Keratinocyte (primary cell): ENCODE measurements around the gene MISP. TPM values are rescaled to one million over a fixed set of nuclear protein-coding genes. Genes with fewer than 3 reads are reported as not detected.

Experiments used
- DNase-seq: peaks from one replicate; pipeline ENCODE4 v3.0.0-alpha.2; 2011; ENCODE audit warnings: low read depth, missing footprints, low spot score
- FAIRE-seq: peaks from 2 replicates; lab custom pipeline; 2011; peaks lifted over from hg19 to GRCh38; lab: Jason Lieb, UNC
- H2AFZ ChIP-seq: 2 replicates; pipeline ENCODE4 v1.6.0; 2012; ENCODE audit warnings: low read length, control low read depth, inconsistent platforms; ENCODE audit not compliant: control insufficient read depth
- H3K27ac ChIP-seq: 2 replicates; pipeline ENCODE4 v1.5.1; 2011; ENCODE audit warnings: low read length; ENCODE audit not compliant: control insufficient read depth, insufficient read depth
- H3K27me3 ChIP-seq: 3 replicates; pipeline ENCODE4 v1.6.0; 2011; ENCODE audit warnings: low read length; ENCODE audit not compliant: control insufficient read depth, insufficient read depth; ENCODE audit errors: extremely low read depth
- H3K36me3 ChIP-seq, 2 experiments: 2 replicates in 1 of 2; 3 replicates in 1 of 2; pipeline ENCODE4 v1.5.1; 2011; ENCODE audit warnings: low read length in 2 of 2, mild to moderate bottlenecking in 1 of 2; ENCODE audit not compliant: control insufficient read depth in 2 of 2, insufficient read depth in 2 of 2; ENCODE audit errors: extremely low read depth in 1 of 2
- H3K4me1 ChIP-seq: 3 replicates; pipeline ENCODE4 v1.5.1; 2011; ENCODE audit warnings: low read length; ENCODE audit not compliant: control insufficient read depth, insufficient read depth; ENCODE audit errors: extremely low read depth
- H3K4me2 ChIP-seq: 3 replicates; pipeline ENCODE4 v1.6.0; 2011; ENCODE audit warnings: low read depth, low read length; ENCODE audit not compliant: control insufficient read depth, insufficient read depth; ENCODE audit errors: extremely low read depth
- H3K4me3 ChIP-seq, 3 experiments: fragments of 200-600 bp in 1 of 3; sonication (generic) in 1 of 3; 2 replicates in 2 of 3; 3 replicates in 1 of 3; pipeline ENCODE4 v1.5.1; 2011 to 2016; ENCODE audit warnings: low read length in 3 of 3, mild to moderate bottlenecking in 3 of 3, control low read depth in 2 of 3, inconsistent platforms in 1 of 3, low read depth in 1 of 3, mixed read lengths in 1 of 3, mixed run types in 1 of 3, moderate library complexity in 1 of 3; ENCODE audit not compliant: control insufficient read depth in 2 of 3, insufficient read depth in 2 of 3; ENCODE audit errors: extremely low read depth in 1 of 3
- H3K79me2 ChIP-seq: 2 replicates; pipeline ENCODE4 v1.6.0; 2012; ENCODE audit warnings: low read length; ENCODE audit not compliant: control insufficient read depth, insufficient read depth
- H3K9ac ChIP-seq: 3 replicates; pipeline ENCODE4 v1.6.0; 2011; ENCODE audit warnings: low read length; ENCODE audit not compliant: control insufficient read depth, insufficient read depth; ENCODE audit errors: extremely low read depth
- H3K9me1 ChIP-seq: 3 replicates; pipeline ENCODE4 v1.6.0; 2011; ENCODE audit warnings: low read length; ENCODE audit not compliant: control insufficient read depth, insufficient read depth; ENCODE audit errors: extremely low read depth
- H3K9me3 ChIP-seq: 2 replicates; pipeline ENCODE4 v1.5.1; 2012; ENCODE audit warnings: low read depth, low read length; ENCODE audit not compliant: control insufficient read depth
- H4K20me1 ChIP-seq: 3 replicates; pipeline ENCODE4 v1.6.0; 2011; ENCODE audit warnings: low read length; ENCODE audit not compliant: control insufficient read depth, insufficient read depth; ENCODE audit errors: extremely low read depth
- CTCF ChIP-seq, 3 experiments: IDR thresholded peaks in 1 of 3; conservative IDR thresholded peaks in 1 of 3; optimal IDR thresholded peaks in 1 of 3; 2 replicates in 2 of 3; 3 replicates in 1 of 3; pipeline versions ENCODE3 to v1.5.1; 2011; ENCODE audit warnings: low read length in 3 of 3, mild to moderate bottlenecking in 3 of 3, moderate library complexity in 2 of 3, control low read depth in 1 of 3, inconsistent platforms in 1 of 3; ENCODE audit not compliant: insufficient read depth in 2 of 3; ENCODE audit errors: extremely low read depth in 1 of 3
- EZH2 ChIP-seq: IDR thresholded peaks from one replicate; pipeline ENCODE4 v1.6.1; 2012; ENCODE audit warnings: inconsistent platforms, mild to moderate bottlenecking, low read length, moderate library complexity
- dilution Hi-C: fragments of 300-500 bp; cut with MboI; formaldehyde crosslinking; loops from one replicate; pipeline ENCODE4 v1.7.0; 2020; ENCODE audit warnings: low sequenced_read_pairs; ENCODE audit not compliant: extremely low pct_ligation_motif_present
- polyA plus RNA-seq, 5 experiments: library from polyadenylated mRNA; depleted of rRNA in 3 of 5; stranded (reverse) in 3 of 5; stranded (forward) in 1 of 5; unstranded in 1 of 5; fragments of >200 nt; gene quantifications; 1 replicate in 1 of 5; 2 replicates in 3 of 5; 3 replicates in 1 of 5; pipeline versions ENCODE4 v1.2.1 to v1.2.3, GENCODE V29; 2011 to 2012; ENCODE audit warnings: missing spikeins in 2 of 5, low read depth in 1 of 5, low replicate concordance in 1 of 5

MISP gene
- polyA plus RNA-seq, 1 donor (not counting 4 experiments of a cell fraction or from before 2014, with no cell fraction given), result 17.5 TPM

GRCh38 chr19:703329-703650, 47.6 kb upstream of the MISP start:
- Histone ChIP-seq H3K4me1 (no peaks in the 10 kb centered on the region), H3K27me3 (peaks cover 10% of the 10 kb centered on the region), H2AFZ (no peak overlapping the region), H3K36me3 (no peaks in the 10 kb centered on the region), H3K9ac (no peak overlapping the region), H3K4me3 (no peak overlapping the region), H4K20me1 (no peaks in the 10 kb centered on the region), H3K79me2 (no peaks in the 10 kb centered on the region), H3K27ac (no peak overlapping the region), H3K4me2 (no peak overlapping the region), H3K9me1 (no peaks in the 10 kb centered on the region), H3K9me3 (peaks cover 2% of the 10 kb centered on the region)
- DNase-seq (no peak), FAIRE-seq (no peak)
- TF ChIP-seq EZH2 (no peak), CTCF (optimal IDR thresholded peaks at IDR 0.05 in 1 of 3, IDR thresholded peaks at IDR 0.05 in 1 of 3, conservative IDR thresholded peaks at IDR 0.05 in 1 of 3; ENCODE audit: extremely low read depth in 1 of 3, insufficient read depth in 2 of 3, low read length in 3 of 3) (no peak)
- dilution Hi-C loops, result no loop called here

GRCh38 chr19:703651-704446, 47.1 kb upstream of the MISP start:
- Histone ChIP-seq H3K4me2 (no peak overlapping the region), H3K4me3 (no peak overlapping the region), H3K9me3 (peaks cover 2% of the 10 kb centered on the region), H3K9ac (no peak overlapping the region), H3K27ac (no peak overlapping the region), H4K20me1 (no peaks in the 10 kb centered on the region), H3K27me3 (peaks cover 13% of the 10 kb centered on the region), H3K36me3 (no peaks in the 10 kb centered on the region), H3K4me1 (no peaks in the 10 kb centered on the region), H3K79me2 (no peaks in the 10 kb centered on the region), H3K9me1 (no peaks in the 10 kb centered on the region), H2AFZ (no peak overlapping the region)
- DNase-seq, result no peak
- no peak for FAIRE-seq
- dilution Hi-C loops, result no loop called here
- TF ChIP-seq EZH2, result no peak
- no peak for TF ChIP-seq CTCF (optimal IDR thresholded peaks at IDR 0.05 in 1 of 3, IDR thresholded peaks at IDR 0.05 in 1 of 3, conservative IDR thresholded peaks at IDR 0.05 in 1 of 3; ENCODE audit: extremely low read depth in 1 of 3, insufficient read depth in 2 of 3, low read length in 3 of 3)
